IPS-11a (cell line): ENCODE data around the gene STK36.

Experiments
- H3K4me3 ChIP-seq: one replicate; pipeline ENCODE4 v1.5.1; 2013; ENCODE audit warnings: low read depth, low read length, control low read depth

Gene STK36

GRCh38 chr2:218671654-218672566, at the start of gene STK36, which contains the start of gene RNF25:
STK36 (plus strand) TSS chr2:218672086; CDS start chr2:218672830, 744 bp downstream.
RNF25 (minus strand) TSS chr2:218672002; CDS start chr2:218671970, 32 bp downstream.
- peak within 1 kb of the TSS; percentile 93 for H3K4me3 ChIP-seq

DNA sequence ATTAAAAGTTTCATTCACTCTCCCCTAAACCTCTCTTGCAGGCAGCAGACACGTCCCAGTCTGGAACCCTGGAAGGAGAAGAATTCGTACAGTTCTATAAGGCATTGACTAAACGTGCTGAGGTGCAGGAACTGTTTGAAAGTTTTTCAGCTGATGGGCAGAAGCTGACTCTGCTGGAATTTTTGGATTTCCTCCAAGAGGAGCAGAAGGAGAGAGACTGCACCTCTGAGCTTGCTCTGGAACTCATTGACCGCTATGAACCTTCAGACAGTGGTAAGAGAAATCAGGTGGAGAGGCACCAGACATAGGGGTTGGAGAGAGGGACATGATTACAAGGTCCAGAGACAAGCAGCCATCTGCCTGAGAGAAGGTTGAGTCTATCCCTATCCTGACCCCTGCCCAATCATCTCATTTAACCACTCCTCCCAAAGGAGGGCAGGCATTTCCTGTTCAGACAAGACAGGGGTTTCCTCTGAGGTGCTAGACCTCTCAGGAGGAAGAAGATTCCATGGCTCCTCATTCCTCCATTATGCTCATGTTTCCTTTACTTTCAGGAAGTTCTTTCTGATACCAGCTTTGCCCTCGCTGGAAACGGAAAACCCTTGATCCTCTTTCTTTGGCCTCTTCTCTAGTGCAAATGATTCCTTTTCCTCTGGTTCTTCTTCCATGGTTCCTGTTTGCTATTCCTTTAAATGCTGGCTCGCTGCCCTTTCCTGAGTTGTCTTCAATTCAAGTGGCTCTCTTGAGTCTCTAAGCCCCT, 49.1 kb upstream of the STK36 start:
- H3K4me3 ChIP-seq: no peak overlapping the region

GRCh38 chr2:218623366-218623705, 48.5 kb upstream of the STK36 start:
- H3K4me3 ChIP-seq: no peak overlapping the region

GRCh38 chr2:218626369-218626768, 45.5 kb upstream of the STK36 start:
- H3K4me3 ChIP-seq: no peak overlapping the region

- H3K4me3 ChIP-seq: no peak overlapping the region
These were observed 43.9 kb upstream of the STK36 start for GRCh38 chr2:218627939-218628338.

GRCh38 chr2:218631837-218632236, 40.0 kb upstream of the STK36 start:
- no peak overlapping the region for H3K4me3 ChIP-seq

GRCh38 chr2:218635719-218636118, 36.2 kb upstream of the STK36 start:
- no peak overlapping the region for H3K4me3 ChIP-seq

GRCh38 chr2:218638372-218638771, 33.5 kb upstream of the STK36 start:
- H3K4me3 ChIP-seq: no peak overlapping the region

GRCh38 chr2:218642121-218642656, 29.7 kb upstream of the STK36 start:
- H3K4me3 ChIP-seq: no peak overlapping the region

DNA sequence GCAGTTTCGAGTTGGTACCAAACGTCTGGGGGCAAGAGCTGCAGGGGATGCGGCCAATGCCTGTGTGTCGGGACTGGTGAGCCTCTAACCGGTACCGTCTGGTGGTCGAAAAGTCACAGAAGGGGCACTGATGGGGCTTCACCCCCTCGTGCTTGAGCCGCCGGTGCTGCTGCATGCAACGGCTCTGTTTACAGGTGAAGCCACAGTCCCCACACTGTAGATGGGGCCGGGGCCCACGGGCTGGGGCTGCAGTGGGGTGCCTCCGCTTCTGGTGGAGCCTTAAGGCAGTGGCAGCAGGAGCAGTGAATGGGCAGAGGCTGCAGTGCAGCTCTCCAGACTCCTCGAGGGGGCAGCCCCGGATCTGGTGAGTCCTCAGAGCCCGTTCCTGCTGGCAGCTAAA, 29.1 kb upstream of the STK36 start:
- H3K4me3 ChIP-seq: no peak overlapping the region

GRCh38 chr2:218643751-218644310, 28.1 kb upstream of the STK36 start:
- no peak overlapping the region for H3K4me3 ChIP-seq

- H3K4me3 ChIP-seq: no peak overlapping the region
These were observed 27.2 kb upstream of the STK36 start for GRCh38 chr2:218644721-218645120.

GRCh38 chr2:218645126-218645525, 26.8 kb upstream of the STK36 start:
- no peak overlapping the region for H3K4me3 ChIP-seq

DNA sequence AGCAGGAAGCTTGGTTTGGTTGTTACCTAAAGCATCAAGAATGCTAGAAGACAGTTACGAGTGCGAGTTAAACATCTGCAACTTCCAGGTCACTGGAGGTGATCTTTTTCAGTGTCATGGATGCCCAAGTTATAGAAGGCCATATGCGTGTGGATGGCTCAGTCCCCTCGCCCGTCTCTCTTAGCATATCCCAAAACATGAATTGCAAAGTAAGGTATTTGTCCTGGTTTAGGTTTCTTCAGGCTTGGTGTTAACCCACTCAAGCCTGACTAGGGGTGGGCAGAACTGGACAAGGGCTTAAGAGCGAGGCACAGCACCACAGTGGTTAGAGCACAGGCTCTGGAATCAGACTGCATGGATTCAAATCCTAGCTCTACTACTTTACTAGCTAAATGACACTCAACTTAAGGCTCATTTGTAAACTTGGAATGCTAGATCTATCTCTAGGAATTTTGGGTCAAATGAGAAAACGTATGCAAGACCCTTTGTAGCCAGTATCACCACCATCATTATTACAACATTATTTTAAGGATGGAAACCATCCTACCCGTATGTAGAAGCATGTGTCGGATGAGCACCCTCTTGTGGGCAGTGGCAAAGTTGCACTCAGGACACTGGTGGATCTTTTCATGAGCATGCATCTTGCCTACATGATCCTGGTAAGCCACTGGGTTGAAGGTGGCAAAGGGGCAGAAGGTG, 23.6 kb upstream of the STK36 start:
- no peak overlapping the region for H3K4me3 ChIP-seq

- no peak overlapping the region for H3K4me3 ChIP-seq
These were observed 23.1 kb upstream of the STK36 start for GRCh38 chr2:218648787-218649100.

DNA sequence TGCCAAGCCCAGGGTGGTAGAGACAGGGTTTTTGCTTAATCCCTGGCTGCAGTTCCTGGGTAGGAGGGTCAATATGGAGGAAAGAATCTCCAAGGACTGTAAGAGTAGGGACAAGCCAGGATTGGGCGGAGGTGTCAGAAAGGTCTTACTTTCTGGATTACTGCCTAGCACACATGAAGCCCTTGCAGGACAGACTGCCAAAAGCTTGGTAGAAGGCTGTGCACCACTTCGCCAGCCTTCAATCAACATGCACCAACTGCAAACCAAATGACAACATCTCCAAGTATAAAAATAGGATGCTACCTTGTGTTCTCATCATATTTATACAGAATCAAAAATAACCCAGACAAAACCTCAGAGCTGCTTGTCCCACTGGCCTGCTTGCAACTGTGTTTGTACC, 16.1 kb upstream of the STK36 start:
- no peak overlapping the region for H3K4me3 ChIP-seq

GRCh38 chr2:218658671-218659257, 13.1 kb upstream of the STK36 start:
- H3K4me3 ChIP-seq: peak overlapping the region; percentile 93

- peak within 1 kb of the TSS; percentile 93 for H3K4me3 ChIP-seq
These were observed 12.5 kb upstream of the STK36 start, which contains the start of the genes BCS1L and ZNF142 for GRCh38 chr2:218659258-218659987. BCS1L (plus strand) TSS chr2:218659683; CDS start chr2:218660988, 1,305 bp downstream. ZNF142 (minus strand) TSS chr2:218659623; CDS start chr2:218656429, 3,194 bp downstream.

DNA sequence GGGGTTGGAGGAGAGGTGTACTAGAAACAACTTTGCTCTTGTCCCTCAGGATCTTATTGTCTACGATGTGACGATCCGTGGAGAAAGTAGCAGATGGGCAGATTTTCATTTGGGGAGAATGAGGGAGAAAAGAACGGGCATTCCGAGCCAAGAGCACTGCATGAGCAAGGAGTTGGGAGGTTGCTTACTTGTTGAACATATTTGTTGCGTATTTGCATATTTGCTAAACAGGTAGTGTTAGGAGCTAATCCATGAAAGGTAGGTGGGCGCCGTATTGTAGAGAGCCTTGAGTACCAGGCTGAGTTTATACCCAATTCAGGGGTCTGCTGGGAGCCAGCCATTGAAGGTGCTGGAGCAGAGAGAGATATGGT, 11.9 kb upstream of the STK36 start:
- H3K4me3 ChIP-seq: peak overlapping the region; percentile 93

DNA sequence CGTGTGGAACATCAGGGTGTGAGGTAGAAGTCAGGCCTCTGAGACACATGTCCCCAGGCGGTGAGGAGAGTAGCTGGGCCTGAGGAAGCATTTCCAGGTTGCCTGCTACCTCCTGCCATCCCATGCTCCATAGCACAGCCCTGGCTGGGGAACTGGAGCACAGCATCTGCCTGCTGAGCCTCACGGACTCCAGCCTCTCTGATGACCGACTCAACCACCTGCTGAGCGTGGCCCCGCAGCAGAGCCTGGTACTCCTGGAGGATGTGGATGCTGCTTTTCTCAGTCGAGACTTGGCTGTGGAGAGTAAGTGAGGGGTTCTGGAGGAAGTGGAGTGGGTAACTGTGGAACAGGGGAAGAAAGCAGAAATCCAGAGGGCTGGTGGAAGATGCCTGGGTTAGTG, 9.5 kb upstream of the STK36 start:
- no peak overlapping the region for H3K4me3 ChIP-seq
